Activated CD8-positive, alpha-beta memory T cell treated with anti-CD3 and anti-CD28 coated beads, Interleukin-2, amount 10 ng/mL, durations not matched to agents 7 days and 5 days (primary cell): ENCODE measurements around the gene ARIH2. TPM values are rescaled to one million over a fixed set of nuclear protein-coding genes. Genes with fewer than 3 reads are reported as not detected.

Experiments
- ATAC-seq: fragments of 150-1000 bp; cut with Tn5 transposase; one replicate; pipeline ENCODE4 v1.10.0; 2021; ENCODE audit warnings: moderate library complexity
- CTCF ChIA-PET: fragments of 350-600 bp; sonication (Branson Sonifier 250); formaldehyde crosslinking; loops from one replicate; lab custom pipeline; 2021; ENCODE audit warnings: antibody characterized with exemption; lab: Charles Lee
- DNase-seq: peaks from one replicate; pipeline ENCODE4 v3.0.0-alpha.2; 2020
- H3K27ac Mint-ChIP-seq: one replicate; pipeline ENCODE4 v1.8.0; 2021; ENCODE audit warnings: mild to moderate bottlenecking, mixed read lengths
- H3K27me3 Mint-ChIP-seq: one replicate; pipeline ENCODE4 v1.8.0; 2021; ENCODE audit warnings: mixed read lengths
- H3K36me3 Mint-ChIP-seq: one replicate; pipeline ENCODE4 v1.8.0; 2021; ENCODE audit warnings: mild to moderate bottlenecking, mixed read lengths
- H3K4me1 Mint-ChIP-seq: one replicate; pipeline ENCODE4 v1.8.0; 2021; ENCODE audit warnings: mixed read lengths
- H3K4me3 Mint-ChIP-seq: one replicate; pipeline ENCODE4 v1.8.0; 2021; ENCODE audit warnings: mild to moderate bottlenecking, moderate library complexity, mixed read lengths
- H3K9me3 Mint-ChIP-seq: one replicate; pipeline ENCODE4 v1.8.0; 2022; ENCODE audit warnings: low read depth, mixed read lengths
- total RNA-seq, 2 experiments: library from RNA; stranded (reverse); gene quantifications; one replicate each; pipeline ENCODE4 v1.2.3, GENCODE V29; 2021

The ARIH2 gene
- total RNA-seq, 2 experiments from 2014 or later = 118 to 156 TPM

DNA sequence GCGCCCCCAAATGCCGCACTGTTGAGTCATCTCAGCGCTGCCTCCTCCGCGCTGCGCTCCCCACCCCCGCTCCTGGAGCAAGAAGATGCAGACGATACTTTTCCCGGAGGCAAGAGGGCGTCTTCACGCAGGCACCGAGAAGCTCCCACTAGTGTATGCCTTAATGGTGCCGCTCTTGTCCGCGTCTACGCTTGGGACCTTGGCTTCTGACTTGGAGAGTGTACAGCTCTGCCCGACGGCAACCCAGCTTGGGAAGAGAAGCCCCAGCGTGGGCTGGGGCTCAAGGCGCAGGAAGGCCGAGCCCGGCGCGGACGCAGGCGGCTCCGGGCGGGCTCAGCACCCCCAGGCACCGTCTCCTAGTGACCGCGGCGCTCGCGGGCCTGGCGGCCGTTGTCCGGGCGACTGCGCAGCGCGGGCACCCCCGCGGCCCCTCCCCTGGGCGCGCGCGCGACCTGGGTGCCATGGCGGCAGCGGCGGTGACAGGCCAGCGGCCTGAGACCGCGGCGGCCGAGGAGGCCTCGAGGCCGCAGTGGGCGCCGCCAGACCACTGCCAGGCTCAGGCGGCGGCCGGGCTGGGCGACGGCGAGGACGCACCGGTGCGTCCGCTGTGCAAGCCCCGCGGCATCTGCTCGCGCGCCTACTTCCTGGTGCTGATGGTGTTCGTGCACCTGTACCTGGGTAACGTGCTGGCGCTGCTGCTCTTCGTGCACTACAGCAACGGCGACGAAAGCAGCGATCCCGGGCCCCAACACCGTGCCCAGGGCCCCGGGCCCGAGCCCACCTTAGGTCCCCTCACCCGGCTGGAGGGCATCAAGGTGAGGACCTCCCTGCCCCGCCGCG, 71.4 kb downstream of the ARIH2 start, which contains the start of gene P4HTM:
Gene P4HTM, plus strand, starts transcription at position 446 of the 840 bp plus-strand sequence. Its CDS starts 16 bp downstream, at position 462.
- Mint-ChIP-seq H3K27me3 (no peaks in the 10 kb centered on the region), H3K4me1 (peaks cover 50% of the 10 kb centered on the region), H3K9me3 (no peaks in the 10 kb centered on the region), H3K27ac (peak within 1 kb of the TSS; percentile 93), H3K4me3 (peak within 1 kb of the TSS; percentile 97), H3K36me3 (peaks cover 10% of the 10 kb centered on the region)
- CTCF ChIA-PET = interaction anchor here (0.8 to 9.4 kb wide), 12 partner anchors 8 to 350 kb away, joined by 3 to 127 read pairs (median 4); partner anchors contain the start of genes DALRD3, NDUFAF3, QRICH1 and USP4
- peak; percentile 91 for DNase-seq
- ATAC-seq = peak; percentile 81

GRCh38 chr3:48990636-48991469, 72.2 kb downstream of the ARIH2 start:
- ATAC-seq = peak; percentile 18
- H3K4me1 Mint-ChIP-seq = peaks cover 53% of the 10 kb centered on the region
- H3K36me3 Mint-ChIP-seq = peaks cover 12% of the 10 kb centered on the region
- no peaks in the 10 kb centered on the region for H3K9me3 Mint-ChIP-seq
- H3K27ac Mint-ChIP-seq = peak overlapping the region; percentile 91
- no peaks in the 10 kb centered on the region for H3K27me3 Mint-ChIP-seq
- CTCF ChIA-PET = interaction anchor here (1.0 to 9.4 kb wide), 9 partner anchors 11 to 349 kb away, joined by 3 to 127 read pairs (median 4); partner anchors contain the start of genes DALRD3, KLHDC8B, NDUFAF3 and USP4
- DNase-seq = peak; percentile 72
- H3K4me3 Mint-ChIP-seq = peak overlapping the region; percentile 94

DNA sequence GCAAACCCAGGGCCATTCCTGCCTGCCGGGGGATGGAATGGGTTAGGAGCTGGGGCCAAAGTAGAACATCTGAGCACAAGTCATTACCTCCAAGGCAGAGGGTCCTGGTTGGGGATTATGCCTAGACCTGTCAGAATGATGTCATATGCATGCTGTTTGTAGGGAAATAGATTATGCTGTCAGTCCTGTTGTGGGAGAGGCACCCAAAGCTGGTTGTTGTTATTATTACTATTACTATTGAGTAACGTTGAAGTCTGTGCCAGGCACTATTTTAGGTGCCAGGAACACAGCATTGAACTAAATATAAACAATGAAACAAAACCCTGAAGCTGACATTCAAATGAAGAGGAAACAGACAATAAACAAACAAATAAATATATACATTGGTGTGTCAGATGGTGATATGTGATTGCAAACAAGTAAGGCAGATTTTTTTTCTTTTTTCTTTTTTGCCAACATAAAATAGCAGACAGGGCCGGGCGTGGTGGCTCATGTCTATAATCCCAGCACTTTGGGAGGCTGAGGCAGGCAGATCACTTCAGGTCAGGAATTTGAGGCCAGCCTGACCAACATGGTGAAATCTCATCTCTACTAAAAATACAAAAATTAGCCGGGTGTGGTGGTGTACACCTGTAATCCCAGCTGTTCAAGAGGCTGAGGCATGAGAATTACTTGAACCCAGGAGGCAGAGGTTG, 73.4 kb downstream of the ARIH2 start:
- DNase-seq = no peak
- Mint-ChIP-seq H3K9me3 (no peaks in the 10 kb centered on the region), H3K27me3 (no peaks in the 10 kb centered on the region), H3K4me3 (peak overlapping the region; percentile 94), H3K36me3 (peaks cover 12% of the 10 kb centered on the region), H3K4me1 (peaks cover 53% of the 10 kb centered on the region), H3K27ac (peak overlapping the region; percentile 79)
- ATAC-seq = no peak
- CTCF ChIA-PET = interaction anchor here (1.0 to 9.4 kb wide), 6 partner anchors 10 to 252 kb away, joined by 3 to 127 read pairs (median 4); partner anchors contain the start of genes DALRD3, KLHDC8B, NDUFAF3 and WDR6

DNA sequence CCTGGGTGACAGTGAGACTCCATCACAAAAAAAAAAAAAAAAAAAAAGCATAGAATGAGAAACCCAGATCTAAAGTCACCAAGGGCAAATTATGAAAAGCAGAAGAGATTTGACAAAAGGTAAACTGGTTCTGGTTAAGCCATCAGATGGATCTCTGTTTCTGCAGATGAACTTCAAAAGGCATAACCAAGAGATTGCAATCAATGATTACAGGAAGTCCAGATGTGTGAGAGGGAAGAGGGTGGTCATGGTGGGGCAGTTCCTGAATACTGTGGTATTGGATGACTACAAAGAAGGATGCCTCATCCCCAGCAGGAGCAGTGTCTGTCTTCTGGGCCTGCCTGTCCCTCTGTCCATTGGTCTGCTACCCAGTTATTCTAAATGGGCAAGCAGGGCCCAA, 75.2 kb downstream of the ARIH2 start:
- Mint-ChIP-seq H3K36me3 (peaks cover 10% of the 10 kb centered on the region), H3K4me1 (peaks cover 46% of the 10 kb centered on the region)

DNA sequence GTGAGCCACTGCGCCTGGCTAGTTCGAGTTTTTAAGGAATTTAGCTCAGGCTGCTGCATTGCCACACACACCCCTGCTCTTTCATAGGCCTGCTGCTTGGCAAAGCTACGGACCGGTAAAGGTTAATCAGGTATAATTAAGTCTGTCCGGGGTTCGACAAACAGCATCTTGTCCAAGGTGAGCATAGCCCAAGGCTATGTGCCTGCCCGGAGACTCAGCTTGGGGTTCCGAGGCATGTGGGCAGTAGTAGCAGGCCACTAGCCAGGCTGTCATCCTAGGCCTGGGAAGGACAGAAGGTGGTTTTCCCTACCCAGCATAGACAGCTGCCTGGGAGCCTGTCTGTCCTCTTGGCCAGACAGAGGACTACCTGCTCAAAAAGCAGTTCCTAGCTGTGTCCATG, 78.0 kb downstream of the ARIH2 start:
- ATAC-seq (no peak), DNase-seq (no peak)
- H3K27me3 Mint-ChIP-seq = no peaks in the 10 kb centered on the region
- H3K4me3 Mint-ChIP-seq = no peak overlapping the region
- CTCF ChIA-PET = interaction anchor here (0.9 to 3.5 kb wide), 3 partner anchors 9 to 17 kb away, joined by 3 to 16 read pairs (median 3); partner anchors contain the start of gene WDR6
- H3K9me3 Mint-ChIP-seq = no peaks in the 10 kb centered on the region
- H3K4me1 Mint-ChIP-seq = peaks cover 30% of the 10 kb centered on the region
- peaks cover 9% of the 10 kb centered on the region for H3K36me3 Mint-ChIP-seq
- no peak overlapping the region for H3K27ac Mint-ChIP-seq

More for the DNA sequence above, 75.2 kb downstream of the ARIH2 start:
- H3K27ac Mint-ChIP-seq = peak overlapping the region; percentile 54
- no peak overlapping the region for H3K4me3 Mint-ChIP-seq
- ATAC-seq (no peak), DNase-seq (no peak)
- H3K27me3 Mint-ChIP-seq = no peaks in the 10 kb centered on the region
- CTCF ChIA-PET = interaction anchor here (0.8 to 9.4 kb wide), 2 partner anchors 13 to 99 kb away, joined by 3 to 127 read pairs; partner anchors contain the start of gene WDR6
- no peaks in the 10 kb centered on the region for H3K9me3 Mint-ChIP-seq

DNA sequence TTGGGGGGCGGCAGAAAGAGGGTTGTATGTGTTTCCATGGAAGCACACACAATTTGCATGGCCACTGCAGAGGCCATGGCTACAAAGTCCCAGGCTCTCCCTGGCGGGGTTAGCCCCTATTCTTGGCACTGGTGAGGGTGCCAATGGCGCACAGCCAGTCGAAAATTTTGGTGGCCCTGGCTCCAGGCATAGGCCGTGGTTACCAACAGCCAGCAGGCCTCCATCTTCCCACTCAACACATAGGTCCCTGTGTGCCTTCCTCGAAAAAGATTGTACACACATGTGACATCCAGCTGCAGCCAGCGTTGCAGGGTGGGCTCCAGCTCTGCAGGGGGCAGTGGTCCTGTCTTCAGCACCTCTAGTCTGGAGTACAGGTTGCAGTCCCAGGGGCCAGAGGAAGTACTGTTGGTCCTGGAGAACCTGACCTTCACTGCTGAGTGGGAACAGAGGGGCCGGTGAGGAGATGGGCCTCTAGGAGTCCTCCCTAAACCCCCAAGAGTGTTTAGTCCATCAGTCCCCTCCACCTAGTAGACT, 78.5 kb downstream of the ARIH2 start:
- DNase-seq = no peak
- Mint-ChIP-seq H3K36me3 (peaks cover 7% of the 10 kb centered on the region), H3K9me3 (no peaks in the 10 kb centered on the region), H3K27ac (no peak overlapping the region), H3K4me1 (peaks cover 25% of the 10 kb centered on the region), H3K4me3 (no peak overlapping the region), H3K27me3 (no peaks in the 10 kb centered on the region)
- CTCF ChIA-PET = interaction anchor here (0.9 to 3.5 kb wide), 4 partner anchors 8 to 16 kb away, joined by 3 to 16 read pairs (median 3); partner anchors contain the start of gene WDR6
- no peak for ATAC-seq

DNA sequence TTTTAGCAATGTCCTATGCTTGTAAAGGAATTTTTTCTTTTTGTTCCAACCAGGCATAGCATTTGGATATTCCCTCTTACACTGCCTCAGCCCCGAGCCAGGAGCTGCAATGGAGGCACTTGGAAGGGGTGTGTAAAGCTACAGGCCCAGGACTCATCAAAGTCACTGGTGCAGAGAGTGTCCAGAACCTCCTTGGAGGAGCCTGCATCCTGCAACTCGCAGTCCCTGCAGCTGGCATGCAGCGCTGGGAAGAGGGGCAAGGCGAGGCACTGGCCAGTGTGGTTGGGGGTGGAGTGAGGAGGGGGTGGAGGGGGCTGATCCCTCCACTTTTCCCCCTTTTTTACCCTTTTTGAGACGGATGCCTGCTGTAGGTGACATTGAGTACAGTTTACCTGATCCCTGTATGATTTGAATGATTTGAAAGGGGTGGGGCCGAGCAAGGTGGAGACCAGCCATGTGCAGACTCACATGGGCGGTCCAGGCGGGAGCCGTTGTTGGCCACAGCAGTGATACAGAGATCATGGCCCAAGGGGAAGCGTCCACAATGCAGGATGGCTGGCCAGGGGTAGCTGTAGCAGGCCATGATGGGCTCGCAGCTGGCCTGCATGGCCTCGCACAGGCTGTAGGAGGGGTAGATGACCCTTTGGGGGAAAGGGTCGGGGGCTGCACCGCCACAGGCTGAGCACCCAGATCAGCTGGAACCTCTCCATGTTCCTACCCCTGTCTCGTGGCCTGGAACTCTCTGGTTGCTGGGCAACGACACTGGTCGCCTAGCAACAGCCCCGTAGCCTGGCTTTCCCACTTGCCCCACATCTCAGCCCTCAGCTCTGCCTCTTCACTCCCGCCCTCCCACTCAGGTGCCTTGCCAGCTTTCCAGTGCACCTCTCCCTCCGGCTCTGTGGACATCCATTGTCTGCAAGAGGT, 79.3 kb downstream of the ARIH2 start:
- DNase-seq (no peak), ATAC-seq (no peak)
- Mint-ChIP-seq H3K27me3 (no peaks in the 10 kb centered on the region), H3K9me3 (no peaks in the 10 kb centered on the region), H3K4me1 (peaks cover 22% of the 10 kb centered on the region), H3K27ac (no peak overlapping the region), H3K4me3 (no peak overlapping the region), H3K36me3 (peaks cover 7% of the 10 kb centered on the region)
- CTCF ChIA-PET = interaction anchor here (0.8 to 3.5 kb wide), 4 partner anchors 9 to 13 kb away, joined by 3 to 16 read pairs (median 4); partner anchors contain the start of gene WDR6

- CTCF ChIA-PET = interaction anchor here (1.3 kb wide), 1 partner anchor 11 kb away, joined by 6 read pairs; no protein-coding TSS in a partner anchor
- Mint-ChIP-seq H3K4me3 (no peak overlapping the region), H3K36me3 (peaks cover 5% of the 10 kb centered on the region), H3K27ac (no peak overlapping the region), H3K27me3 (no peaks in the 10 kb centered on the region), H3K4me1 (peaks cover 13% of the 10 kb centered on the region), H3K9me3 (no peaks in the 10 kb centered on the region)
- ATAC-seq (no peak), DNase-seq (no peak)
Measured at GRCh38 chr3:48999085-48999858, 80.6 kb downstream of the ARIH2 start.

- Mint-ChIP-seq H3K36me3 (no peaks in the 10 kb centered on the region), H3K27me3 (no peaks in the 10 kb centered on the region), H3K4me1 (peaks cover 3% of the 10 kb centered on the region), H3K9me3 (no peaks in the 10 kb centered on the region), H3K27ac (peak overlapping the region; percentile 39), H3K4me3 (no peak overlapping the region)
- CTCF ChIA-PET = interaction anchor here (1.2 kb wide), 1 partner anchor 10 kb away, joined by 4 read pairs; no protein-coding TSS in a partner anchor
- ATAC-seq (no peak), DNase-seq (no peak)
Measured at GRCh38 chr3:49001155-49001554, 82.5 kb downstream of the ARIH2 start.

GRCh38 chr3:49004352-49005302, 86.0 kb downstream of the ARIH2 start:
- CTCF ChIA-PET = interaction anchor here (5.6 kb wide), 2 partner anchors 14 to 15 kb away, joined by 101 to 127 read pairs; partner anchors contain the start of genes DALRD3, NDUFAF3 and P4HTM
- Mint-ChIP-seq H3K9me3 (no peaks in the 10 kb centered on the region), H3K27me3 (no peaks in the 10 kb centered on the region), H3K36me3 (peaks cover 2% of the 10 kb centered on the region), H3K27ac (no peak overlapping the region), H3K4me3 (no peak overlapping the region), H3K4me1 (peaks cover 20% of the 10 kb centered on the region)
- ATAC-seq = no peak
- no peak for DNase-seq
